ENCODE measurements around the gene TCF7L1.

Gene TCF7L1

GRCh38 chr2:85257359-85257969 is 124.3 kb downstream of the TCF7L1 start:
- no peak for DNase-seq

DNA sequence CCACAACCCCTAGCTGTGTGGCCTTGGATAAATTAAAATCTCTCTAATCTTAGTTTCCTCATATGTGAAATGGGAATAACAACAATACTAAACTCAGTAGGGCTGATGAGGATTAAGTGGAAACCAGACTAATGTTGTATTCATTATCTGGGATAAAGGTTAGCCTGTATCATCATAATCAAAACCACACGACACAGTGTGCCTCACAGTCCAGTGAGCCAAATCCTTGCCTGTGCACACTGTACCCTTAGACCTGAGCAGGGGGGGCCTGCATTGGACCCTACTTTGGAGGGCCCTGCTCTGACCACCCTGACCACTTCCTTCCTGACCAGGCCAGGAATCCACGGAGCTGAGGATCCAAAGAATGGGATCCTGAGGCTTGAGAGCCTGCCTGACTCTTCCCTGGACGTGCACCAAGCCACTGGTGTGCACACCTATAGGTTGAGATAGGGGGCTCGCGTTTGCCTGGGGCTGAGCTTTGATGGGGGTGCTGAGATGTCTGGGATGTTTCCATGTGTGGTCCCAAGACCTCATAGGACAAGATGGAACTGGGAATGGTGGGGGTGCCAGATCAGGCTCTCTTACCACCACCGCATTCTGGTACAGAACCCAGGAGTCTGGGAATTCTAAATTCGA is 124.9 kb downstream of the TCF7L1 start:
- DNase-seq, result no peak

GRCh38 chr2:85259101-85259590 is 126.0 kb downstream of the TCF7L1 start:
- DNase-seq, result no peak

- no peak for DNase-seq
Measured at GRCh38 chr2:85259879-85260278, 126.7 kb downstream of the TCF7L1 start.

DNA sequence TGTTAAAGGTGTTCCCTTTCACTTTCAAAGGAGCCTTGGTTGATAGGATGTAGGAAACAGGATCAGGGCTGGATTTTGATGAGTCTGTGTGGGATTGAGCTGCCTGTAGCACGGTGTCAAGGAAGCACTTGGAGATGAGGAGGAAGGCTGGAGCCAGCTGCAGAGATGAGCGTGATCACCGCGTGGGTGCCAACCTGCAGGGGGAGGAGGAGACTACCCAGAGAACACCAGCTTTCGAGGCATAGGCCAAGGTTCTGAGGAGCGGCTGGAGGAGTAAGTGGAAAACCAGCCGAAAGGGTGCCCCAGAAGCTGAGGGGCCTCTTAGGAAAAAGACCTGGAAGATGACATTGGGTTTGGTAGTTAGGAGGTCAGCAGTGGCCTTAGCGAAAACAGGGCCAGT is 130.4 kb downstream of the TCF7L1 start:
- no peak for DNase-seq

DNA sequence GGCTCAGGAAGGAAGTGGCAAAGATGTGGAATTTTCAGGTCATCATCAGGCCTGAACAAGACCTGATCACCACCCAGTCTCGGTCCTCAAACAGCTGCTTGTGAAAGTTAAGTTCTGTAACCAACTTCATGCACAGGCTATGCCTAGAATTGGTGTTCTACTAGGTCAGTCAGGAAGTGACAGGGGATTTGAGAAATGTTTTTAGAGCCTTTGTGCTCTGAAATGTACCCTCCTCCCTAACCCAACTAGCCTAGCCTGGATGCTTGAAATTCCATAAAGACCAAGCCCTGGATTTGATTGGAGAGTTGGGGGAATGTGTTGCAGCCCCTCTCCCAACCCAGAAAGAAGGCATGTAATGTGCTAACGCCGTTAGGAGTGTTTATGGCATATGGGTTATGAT is 131.3 kb downstream of the TCF7L1 start:
- no peak for DNase-seq

DNA sequence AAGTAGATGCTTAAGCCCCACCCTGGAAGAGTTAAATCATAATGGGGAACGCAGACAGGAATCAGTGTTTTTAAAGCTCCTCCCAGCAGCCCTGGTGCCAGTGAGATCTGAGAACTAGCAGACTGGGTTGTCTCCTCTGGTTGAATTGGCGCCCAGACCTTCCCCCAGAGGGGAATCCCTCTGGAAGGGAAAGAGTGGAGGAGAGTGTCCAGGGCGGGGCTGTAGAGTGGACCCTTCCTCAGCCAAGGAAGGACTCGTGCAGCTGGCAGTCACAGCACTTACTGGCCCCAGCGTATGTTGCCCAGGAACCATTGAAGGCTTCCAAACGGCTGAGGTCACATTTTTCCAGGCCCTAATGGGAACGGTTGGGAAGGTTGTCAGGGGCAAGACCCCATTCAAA is 132.1 kb downstream of the TCF7L1 start:
- DNase-seq, result no peak

DNA sequence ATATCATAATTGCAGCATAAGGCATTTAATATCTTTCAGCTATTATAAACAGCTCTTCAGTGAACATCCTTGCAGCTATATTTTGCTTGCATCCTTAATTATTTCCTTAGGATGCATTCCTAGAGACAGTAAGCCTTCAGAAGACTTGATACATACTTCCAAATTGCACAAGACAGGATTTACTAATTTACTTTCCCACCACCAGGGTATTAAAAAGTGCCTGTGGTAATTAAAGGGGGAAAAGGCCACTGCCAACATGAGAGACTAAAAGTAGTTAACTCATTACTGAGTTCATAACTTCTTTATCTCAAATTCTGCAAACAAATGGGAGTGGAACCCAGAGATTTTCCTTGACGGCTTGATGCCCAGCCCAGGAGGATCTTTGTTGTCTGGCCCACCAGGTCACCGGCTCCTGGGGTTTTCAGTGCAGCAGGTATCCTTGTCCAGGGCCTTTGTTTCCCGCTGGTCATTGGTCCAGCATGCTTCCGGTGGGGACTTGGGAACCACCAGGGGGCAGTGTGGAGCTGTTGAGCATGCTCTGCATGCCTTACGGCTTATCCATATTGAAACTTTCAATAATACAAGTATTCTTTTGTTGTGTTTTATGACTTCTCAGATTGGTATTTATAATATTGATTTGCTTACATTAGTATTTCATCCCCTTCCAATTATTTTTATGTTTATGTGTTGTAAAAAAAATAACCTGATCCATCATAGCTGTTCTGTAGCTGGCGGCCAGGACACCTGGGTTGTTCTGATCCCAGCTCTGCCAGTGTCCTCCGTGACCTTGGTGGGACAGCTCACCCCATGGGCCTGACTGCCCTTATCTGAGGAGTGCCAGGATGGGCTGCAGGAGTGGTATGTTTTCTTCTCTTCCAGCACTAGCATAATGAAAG is 133.2 kb downstream of the TCF7L1 start:
- DNase-seq, result peak; percentile 69

GRCh38 chr2:85269959-85270358 is 136.8 kb downstream of the TCF7L1 start:
- no peak for DNase-seq

- DNase-seq, result no peak
Measured at GRCh38 chr2:85272357-85272756, 139.2 kb downstream of the TCF7L1 start.

GRCh38 chr2:85273738-85274731 is 140.8 kb downstream of the TCF7L1 start:
- no peak for DNase-seq

- no peak for DNase-seq
Measured at GRCh38 chr2:85275984-85276540, 142.9 kb downstream of the TCF7L1 start.

DNA sequence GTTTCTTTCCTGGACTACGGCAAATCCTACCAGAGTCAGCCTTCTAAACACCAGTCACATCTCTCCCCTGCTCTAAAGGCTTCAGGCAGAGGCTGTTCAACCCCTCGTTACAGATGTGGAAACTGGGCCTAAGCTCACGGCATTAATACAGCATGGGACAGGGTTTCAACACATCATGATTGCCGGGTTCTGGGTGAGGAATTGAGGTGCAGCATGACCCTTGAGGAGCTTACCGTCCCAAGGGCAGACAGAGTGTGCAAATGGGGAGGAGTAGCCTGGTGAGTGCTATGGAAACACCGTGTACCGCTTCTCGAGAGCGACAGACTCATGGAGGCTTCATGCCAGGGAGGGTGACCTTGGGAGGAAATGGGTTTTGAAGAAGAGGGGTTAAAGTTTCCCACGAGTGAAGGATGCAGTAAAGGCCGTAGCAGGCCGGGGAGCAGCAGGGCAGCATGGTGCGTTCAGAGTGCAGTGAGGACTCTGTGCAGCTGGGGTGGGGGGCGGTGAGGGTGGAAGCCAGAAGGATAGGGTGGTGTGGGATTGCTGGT is 143.5 kb downstream of the TCF7L1 start:
- DNase-seq, result no peak

- DNase-seq, result no peak
Measured at GRCh38 chr2:85277416-85278158, 144.4 kb downstream of the TCF7L1 start.

DNA sequence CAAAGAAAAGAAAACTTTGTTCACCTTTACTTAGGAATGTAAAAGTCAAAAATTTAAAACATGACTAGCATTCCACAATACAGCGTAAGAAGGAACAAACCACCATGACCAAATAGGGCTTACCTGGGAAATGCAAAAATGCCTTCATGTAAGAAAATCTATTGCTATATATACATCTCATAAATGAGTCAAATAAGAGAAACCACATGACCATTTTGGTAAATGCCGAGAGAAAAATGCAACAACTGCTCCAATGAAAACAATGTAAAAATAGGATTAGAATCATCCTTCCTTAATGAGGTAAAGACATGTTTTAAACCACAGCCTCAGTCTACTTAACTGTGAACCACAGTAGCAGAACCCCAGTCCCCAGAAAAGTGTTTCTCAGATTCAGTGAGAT is 145.2 kb downstream of the TCF7L1 start:
- no peak for DNase-seq

GRCh38 chr2:85281553-85281952 is 148.4 kb downstream of the TCF7L1 start:
- no peak for DNase-seq

- DNase-seq, result no peak
Measured at GRCh38 chr2:85282914-85283313, 149.7 kb downstream of the TCF7L1 start.

GRCh38 chr2:85283641-85284040 is 150.4 kb downstream of the TCF7L1 start:
- DNase-seq, result no peak

DNA sequence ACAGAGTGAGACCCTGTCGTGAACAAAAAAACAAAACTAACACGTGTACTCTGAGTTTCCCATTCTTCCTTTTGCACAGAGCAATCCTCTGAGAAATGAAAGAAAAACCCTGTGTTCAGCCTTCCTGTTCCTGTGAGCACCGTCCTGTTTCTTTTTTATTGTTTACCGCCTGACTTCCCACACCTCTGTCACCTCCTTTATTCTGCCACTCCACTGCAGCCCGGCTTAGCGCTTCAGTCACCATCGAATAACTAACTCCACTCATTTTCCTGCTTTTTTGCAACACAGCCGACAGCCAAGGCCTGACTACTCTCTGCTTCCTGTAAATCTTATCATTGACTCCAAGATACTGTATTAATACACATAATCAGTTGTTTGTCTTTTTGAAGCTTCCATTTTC is 153.7 kb downstream of the TCF7L1 start:
- no peak for DNase-seq

DNA sequence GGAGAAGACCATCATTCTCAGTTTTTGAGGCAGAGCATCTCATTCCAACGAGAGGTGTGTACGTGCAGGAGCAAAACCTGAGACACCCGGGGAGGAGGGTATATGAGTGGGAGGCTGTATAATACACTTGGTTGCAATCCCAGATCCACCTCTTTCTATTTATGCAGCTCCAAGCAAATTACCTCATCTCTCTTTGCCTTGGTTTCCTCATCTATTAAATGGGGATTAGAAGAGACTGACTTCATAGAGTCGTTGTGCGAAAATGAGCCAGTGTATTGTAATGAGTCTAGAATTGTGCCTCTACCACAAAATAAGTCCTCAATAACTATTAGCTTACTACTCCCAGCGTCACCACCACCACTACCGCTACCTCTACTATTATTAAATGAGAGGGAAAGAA is 154.5 kb downstream of the TCF7L1 start:
- no peak for DNase-seq

GRCh38 chr2:85288244-85288725 is 155.1 kb downstream of the TCF7L1 start:
- no peak for DNase-seq
